ENCODE results near the gene TLL1.

DNA sequence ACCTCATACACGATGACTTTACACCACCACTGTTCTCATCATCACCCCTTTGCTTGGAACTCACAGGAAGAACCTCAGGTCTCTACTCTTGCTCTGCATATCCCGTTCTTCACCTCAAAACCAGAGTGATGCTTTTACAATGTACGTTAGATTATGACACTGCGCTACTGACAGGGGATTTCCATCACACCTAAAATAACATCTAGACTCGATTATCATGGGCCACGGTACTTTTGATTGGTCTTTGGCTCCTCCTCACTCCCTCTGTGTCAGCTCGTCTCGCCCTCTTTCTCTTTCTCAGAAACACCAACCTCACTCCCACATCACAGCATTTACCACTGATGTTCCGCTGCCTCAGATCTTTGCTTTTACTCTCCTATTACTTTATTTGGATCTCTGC is 172.4 kb downstream of the TLL1 start:
- TF ChIP-seq, protein P1, sequence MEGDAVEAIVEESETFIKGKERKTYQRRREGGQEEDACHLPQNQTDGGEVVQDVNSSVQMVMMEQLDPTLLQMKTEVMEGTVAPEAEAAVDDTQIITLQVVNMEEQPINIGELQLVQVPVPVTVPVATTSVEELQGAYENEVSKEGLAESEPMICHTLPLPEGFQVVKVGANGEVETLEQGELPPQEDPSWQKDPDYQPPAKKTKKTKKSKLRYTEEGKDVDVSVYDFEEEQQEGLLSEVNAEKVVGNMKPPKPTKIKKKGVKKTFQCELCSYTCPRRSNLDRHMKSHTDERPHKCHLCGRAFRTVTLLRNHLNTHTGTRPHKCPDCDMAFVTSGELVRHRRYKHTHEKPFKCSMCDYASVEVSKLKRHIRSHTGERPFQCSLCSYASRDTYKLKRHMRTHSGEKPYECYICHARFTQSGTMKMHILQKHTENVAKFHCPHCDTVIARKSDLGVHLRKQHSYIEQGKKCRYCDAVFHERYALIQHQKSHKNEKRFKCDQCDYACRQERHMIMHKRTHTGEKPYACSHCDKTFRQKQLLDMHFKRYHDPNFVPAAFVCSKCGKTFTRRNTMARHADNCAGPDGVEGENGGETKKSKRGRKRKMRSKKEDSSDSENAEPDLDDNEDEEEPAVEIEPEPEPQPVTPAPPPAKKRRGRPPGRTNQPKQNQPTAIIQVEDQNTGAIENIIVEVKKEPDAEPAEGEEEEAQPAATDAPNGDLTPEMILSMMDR (IDR thresholded peaks at IDR 0.05): no peak
- TF ChIP-seq ZFX (IDR thresholded peaks at IDR 0.05; ENCODE audit: borderline replicate concordance): no peak
